ENCODE results near the gene TKTL1. TPM values are rescaled to one million over a fixed set of nuclear protein-coding genes. Genes with fewer than 3 reads are reported as not detected.
"Not testable (repeated sequence)": the region's sequence is repeated elsewhere in the genome, so short reads cannot be mapped to it uniquely, and the experiment has no call there.

TKTL1 gene
- total RNA-seq, 1 donor from 2014 or later: not detected

DNA sequence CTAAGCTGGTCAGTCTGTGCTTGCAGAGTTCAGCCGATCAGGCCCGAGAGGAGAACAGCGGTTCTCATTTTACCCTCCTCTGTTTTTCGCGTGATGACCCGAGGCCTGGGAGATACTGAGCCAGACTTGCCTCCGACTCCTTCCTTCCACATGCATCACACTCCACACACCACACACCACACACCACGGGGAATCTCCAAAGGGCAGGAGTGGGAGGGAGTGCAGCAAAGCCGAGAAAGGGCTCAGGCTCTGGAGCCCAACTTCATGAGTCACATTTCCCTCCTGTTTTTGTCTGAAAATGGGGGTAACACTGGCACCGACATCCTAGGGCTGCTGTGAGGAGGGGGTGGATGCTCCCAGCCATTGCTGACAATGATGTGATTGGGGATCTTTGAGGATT lies 38.9 kb downstream of the TKTL1 start:
- TF ChIP-seq, protein P1, sequence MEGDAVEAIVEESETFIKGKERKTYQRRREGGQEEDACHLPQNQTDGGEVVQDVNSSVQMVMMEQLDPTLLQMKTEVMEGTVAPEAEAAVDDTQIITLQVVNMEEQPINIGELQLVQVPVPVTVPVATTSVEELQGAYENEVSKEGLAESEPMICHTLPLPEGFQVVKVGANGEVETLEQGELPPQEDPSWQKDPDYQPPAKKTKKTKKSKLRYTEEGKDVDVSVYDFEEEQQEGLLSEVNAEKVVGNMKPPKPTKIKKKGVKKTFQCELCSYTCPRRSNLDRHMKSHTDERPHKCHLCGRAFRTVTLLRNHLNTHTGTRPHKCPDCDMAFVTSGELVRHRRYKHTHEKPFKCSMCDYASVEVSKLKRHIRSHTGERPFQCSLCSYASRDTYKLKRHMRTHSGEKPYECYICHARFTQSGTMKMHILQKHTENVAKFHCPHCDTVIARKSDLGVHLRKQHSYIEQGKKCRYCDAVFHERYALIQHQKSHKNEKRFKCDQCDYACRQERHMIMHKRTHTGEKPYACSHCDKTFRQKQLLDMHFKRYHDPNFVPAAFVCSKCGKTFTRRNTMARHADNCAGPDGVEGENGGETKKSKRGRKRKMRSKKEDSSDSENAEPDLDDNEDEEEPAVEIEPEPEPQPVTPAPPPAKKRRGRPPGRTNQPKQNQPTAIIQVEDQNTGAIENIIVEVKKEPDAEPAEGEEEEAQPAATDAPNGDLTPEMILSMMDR (IDR thresholded peaks at IDR 0.05; ENCODE audit: insufficient read depth, low read length, severe bottlenecking): no peak
- DNase-seq (ENCODE audit: low read depth): no peak
- Histone ChIP-seq H3K4me3 (ENCODE audit: low read depth, low read length) (no peak overlapping the region), H3K36me3 (ENCODE audit: control insufficient read depth, insufficient read depth, low read length) (no peaks in the 10 kb centered on the region), H3K27me3 (ENCODE audit: control insufficient read depth, insufficient read depth, low read length) (no peaks in the 10 kb centered on the region)
- FAIRE-seq: no peak

DNA sequence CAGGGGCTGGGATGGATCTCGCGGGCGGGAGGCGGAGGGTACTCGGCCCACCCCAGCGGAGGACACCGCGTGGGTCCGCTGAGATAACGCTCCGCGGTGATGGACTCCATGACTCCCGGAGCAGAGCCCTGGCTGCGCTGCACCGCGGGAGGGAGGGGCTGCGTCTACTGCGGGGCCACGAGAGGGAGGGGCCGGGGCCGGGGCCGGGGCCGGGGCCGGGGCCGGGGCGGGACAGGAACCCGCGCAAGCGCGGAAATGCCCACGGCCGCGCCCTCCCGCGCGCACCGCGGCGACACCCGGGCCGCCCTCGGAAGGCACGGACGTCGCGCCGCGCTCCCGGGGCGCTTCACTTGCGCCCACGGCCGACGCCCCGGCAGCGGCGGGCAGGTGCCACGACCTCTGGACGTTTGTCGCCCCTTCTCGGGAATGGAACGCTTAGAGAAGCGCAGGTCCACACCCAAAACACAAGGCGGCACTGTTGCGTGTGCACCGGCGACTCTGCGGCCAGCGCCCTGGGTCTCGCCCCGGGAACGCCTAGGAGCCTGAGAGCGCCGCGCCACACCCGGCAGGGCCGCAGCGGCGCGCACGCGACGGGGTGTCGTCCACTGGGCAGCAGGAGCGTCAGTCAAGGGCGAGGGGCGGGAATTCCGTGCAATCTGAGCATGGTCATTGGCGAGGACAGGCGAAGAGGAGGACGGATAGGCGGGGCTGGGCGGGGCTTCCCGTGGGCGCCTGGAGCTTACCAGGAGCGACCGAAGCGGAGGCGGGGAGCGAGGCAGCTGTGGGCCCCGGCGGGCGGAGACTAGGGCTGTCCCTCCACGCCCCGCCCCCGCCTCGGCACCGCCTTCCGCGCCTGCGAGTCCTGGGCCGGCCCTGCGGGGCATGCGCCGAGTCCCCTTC lies 46.1 kb downstream of the TKTL1 start:
- not testable (repeated sequence) for FAIRE-seq; DNase-seq (ENCODE audit: low read depth); H3K27me3 ChIP-seq (ENCODE audit: control insufficient read depth, insufficient read depth, low read length); H3K36me3 ChIP-seq (ENCODE audit: control insufficient read depth, insufficient read depth, low read length); H3K4me3 ChIP-seq (ENCODE audit: low read depth, low read length)

DNA sequence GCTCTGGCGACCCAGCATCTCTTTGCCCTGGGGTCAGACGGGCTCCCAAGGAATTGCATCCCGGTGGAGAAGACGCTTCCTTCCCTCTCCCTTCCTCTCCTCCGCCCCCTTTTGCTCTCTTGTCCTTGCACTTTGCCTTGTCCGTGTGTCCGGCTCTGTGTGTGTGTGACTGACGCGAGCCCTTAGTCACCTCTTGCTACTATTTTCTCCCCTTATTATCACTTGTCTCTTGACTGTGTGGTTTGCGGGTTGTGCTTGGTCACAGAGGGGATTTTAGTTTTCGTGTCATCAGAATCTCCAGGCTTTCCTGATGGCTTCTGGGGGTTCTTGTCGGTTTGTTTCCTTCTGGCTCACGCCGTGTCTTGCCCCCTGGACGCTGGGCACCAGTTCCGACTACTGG lies 47.5 kb downstream of the TKTL1 start:
- not testable (repeated sequence) for H3K36me3 ChIP-seq (ENCODE audit: control insufficient read depth, insufficient read depth, low read length); H3K27me3 ChIP-seq (ENCODE audit: control insufficient read depth, insufficient read depth, low read length); DNase-seq (ENCODE audit: low read depth); H3K4me3 ChIP-seq (ENCODE audit: low read depth, low read length)
- peak; percentile 18 for FAIRE-seq

DNA sequence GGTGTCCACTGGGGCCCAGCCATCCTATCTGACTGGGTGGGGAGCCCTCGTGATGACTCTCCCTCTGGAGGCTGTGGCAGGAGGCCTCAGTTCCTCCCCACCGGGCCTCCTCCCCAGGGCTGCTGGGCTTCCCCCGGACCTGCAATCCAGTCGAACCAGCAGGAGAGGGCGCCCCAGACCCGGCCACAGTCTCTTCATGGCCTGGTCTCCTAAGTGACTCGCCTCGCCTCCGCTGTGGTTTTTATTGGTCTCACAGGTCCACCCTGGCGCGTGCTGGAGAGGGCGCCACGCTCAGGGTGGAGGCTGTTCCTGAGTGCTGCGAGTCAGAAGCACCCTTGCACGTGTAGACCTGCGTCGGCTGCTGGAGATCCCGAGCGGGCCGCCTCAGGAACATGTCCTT lies 48.0 kb downstream of the TKTL1 start:
- not testable (repeated sequence) for FAIRE-seq; H3K36me3 ChIP-seq (ENCODE audit: control insufficient read depth, insufficient read depth, low read length)

DNA sequence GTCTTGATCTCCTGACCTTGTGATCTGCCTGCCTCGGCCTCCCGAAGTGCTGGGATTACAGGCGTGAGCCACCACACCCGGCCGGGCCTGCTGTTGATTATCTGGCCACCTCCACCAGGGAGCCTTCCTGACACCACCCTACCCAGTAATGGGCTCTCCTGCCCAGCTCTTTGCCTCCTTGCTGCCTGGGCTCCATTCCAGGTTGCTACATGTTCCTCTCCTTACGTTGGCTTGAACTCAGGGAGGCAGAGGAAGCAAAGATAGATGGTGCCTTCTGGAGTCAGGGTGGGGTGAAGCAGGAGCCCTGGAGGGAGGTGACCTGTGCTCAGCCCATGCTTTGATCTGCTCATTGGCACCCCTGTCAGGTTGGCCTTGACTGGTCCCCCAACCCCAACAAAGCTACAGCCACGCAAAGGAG lies 52.5 kb downstream of the TKTL1 start:
- TF ChIP-seq, protein P1 (IDR thresholded peaks at IDR 0.05; ENCODE audit: insufficient read depth, low read length, severe bottlenecking): no peak
- peak; percentile 9 for DNase-seq (ENCODE audit: low read depth)
- H3K4me3 ChIP-seq (ENCODE audit: low read depth, low read length): no peak overlapping the region
- no peaks in the 10 kb centered on the region for H3K27me3 ChIP-seq (ENCODE audit: control insufficient read depth, insufficient read depth, low read length)
- no peak for FAIRE-seq
- peaks cover 18% of the 10 kb centered on the region for H3K36me3 ChIP-seq (ENCODE audit: control insufficient read depth, insufficient read depth, low read length)

More for the DNA sequence above, 48.0 kb downstream of the TKTL1 start:
- H3K4me3 ChIP-seq (ENCODE audit: low read depth, low read length); DNase-seq (ENCODE audit: low read depth); H3K27me3 ChIP-seq (ENCODE audit: control insufficient read depth, insufficient read depth, low read length): not testable (repeated sequence)

DNA sequence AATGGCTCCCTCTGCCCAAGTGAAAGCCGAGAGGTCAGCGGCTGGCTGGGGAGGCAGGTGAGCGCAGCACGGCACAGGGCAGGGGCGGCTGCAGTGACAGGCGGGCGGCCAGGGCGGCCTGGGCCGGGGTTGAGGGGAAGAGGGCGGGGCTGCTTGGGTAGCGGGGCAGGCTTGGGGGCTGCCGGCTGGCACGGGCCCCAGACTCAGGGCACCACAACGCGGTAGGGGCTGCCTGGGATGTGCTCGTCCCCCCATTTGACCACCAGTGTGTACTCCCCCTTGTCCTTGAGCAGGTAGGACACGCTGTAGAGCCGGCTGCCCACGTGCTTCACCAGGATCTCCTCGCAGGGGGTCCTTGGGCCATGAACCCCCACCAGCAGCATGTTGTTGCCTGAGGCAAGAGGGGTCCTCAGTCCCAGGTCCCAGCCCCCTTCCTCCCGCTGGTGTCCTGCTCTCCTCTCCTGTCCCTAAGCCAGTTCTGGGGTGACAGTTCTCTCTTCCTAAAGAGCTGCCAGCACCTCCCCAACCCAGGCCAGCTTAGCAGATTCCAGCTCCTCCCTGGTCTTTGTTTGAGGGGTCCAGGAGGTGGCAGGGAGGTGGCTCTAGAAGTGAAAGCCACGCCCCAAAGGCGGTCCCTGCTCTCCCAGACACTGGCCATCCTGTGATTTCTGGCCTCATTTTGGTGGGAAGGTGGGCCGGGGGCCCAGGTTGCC lies 53.2 kb downstream of the TKTL1 start:
- FAIRE-seq (no peak), DNase-seq (ENCODE audit: low read depth) (no peak)
- TF ChIP-seq, protein P1 (IDR thresholded peaks at IDR 0.05; ENCODE audit: insufficient read depth, low read length, severe bottlenecking): no peak
- Histone ChIP-seq H3K36me3 (ENCODE audit: control insufficient read depth, insufficient read depth, low read length) (peaks cover 20% of the 10 kb centered on the region), H3K4me3 (ENCODE audit: low read depth, low read length) (no peak overlapping the region), H3K27me3 (ENCODE audit: control insufficient read depth, insufficient read depth, low read length) (no peaks in the 10 kb centered on the region)

DNA sequence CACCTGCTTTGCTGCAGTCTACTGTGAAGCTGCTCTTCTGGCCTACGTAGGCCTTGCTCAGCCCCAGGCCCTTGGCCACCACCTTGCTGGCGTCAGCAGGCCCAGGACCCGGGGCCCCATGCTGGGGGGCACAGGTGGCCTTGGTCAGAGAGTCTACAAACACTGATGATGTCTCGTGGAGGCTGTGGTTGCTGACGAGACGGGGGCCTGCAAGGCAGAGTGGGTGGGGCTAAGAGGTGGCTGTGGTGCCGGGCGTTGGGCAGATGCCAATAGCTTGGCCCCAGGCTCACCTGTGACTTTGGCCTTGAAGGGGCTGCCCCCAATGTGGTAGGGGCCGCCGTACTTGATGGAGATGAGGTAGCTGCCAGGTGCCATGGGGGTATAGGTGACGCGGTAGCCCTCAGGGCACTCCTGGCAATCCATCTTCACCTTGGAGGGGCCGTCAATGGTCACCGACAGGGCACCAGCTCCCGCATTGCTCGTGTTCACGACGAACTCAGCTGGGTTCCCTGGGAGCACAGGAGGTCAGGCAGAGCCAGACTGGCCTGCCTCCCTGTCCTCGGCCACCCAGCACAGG lies 53.9 kb downstream of the TKTL1 start:
- FAIRE-seq (no peak), DNase-seq (ENCODE audit: low read depth) (no peak)
- Histone ChIP-seq H3K27me3 (ENCODE audit: control insufficient read depth, insufficient read depth, low read length) (no peaks in the 10 kb centered on the region), H3K36me3 (ENCODE audit: control insufficient read depth, insufficient read depth, low read length) (peaks cover 24% of the 10 kb centered on the region), H3K4me3 (ENCODE audit: low read depth, low read length) (no peak overlapping the region)
- TF ChIP-seq, protein P1 (IDR thresholded peaks at IDR 0.05; ENCODE audit: insufficient read depth, low read length, severe bottlenecking): no peak
